GM12872 (cell line): ENCODE measurements around the gene WDR7.

Experiments
- CTCF ChIP-seq: IDR thresholded peaks from 3 replicates; pipeline ENCODE4 v1.5.1; 2011; ENCODE audit warnings: low read depth, mild to moderate bottlenecking, low read length, moderate library complexity; ENCODE audit not compliant: insufficient read depth

The WDR7 gene

GRCh38 chr18:56986829-56987228 lies 335.7 kb downstream of the WDR7 start:
- no peak for TF ChIP-seq CTCF

- no peak for TF ChIP-seq CTCF
These were observed 336.1 kb downstream of the WDR7 start for GRCh38 chr18:56987236-56987635.

- TF ChIP-seq CTCF = no peak
These were observed 336.9 kb downstream of the WDR7 start for GRCh38 chr18:56988022-56988421.

GRCh38 chr18:56990678-56991077 lies 339.5 kb downstream of the WDR7 start:
- no peak for TF ChIP-seq CTCF

GRCh38 chr18:56992777-56993176 lies 341.6 kb downstream of the WDR7 start:
- no peak for TF ChIP-seq CTCF

- TF ChIP-seq CTCF = 0 out of 3 replicates have a peak, but pooled peaks have one; percentile 3
These were observed 344.5 kb downstream of the WDR7 start for GRCh38 chr18:56995579-56996188.

GRCh38 chr18:56997200-56997599 lies 346.0 kb downstream of the WDR7 start:
- TF ChIP-seq CTCF = no peak
